Measurements from ENCODE around the gene BARD1. TPM values are rescaled to one million over a fixed set of nuclear protein-coding genes. Genes with fewer than 3 reads are reported as not detected.
A peak's percentile ranks its signal among the peaks of the same experiment; 100 is the strongest.

The BARD1 gene
- total RNA-seq (2014; rRNA removed; shearing (Covaris generic)) = 38.8 and 47.6 TPM in 2 replicates

- Histone ChIP-seq H3K9me3 (replicated peaks) (no peaks in the 10 kb centered on the region), H3K27me3 (no peaks in the 10 kb centered on the region), H3K4me1 (peaks cover 7% of the 10 kb centered on the region), H3K27ac (peak within 1 kb of the TSS; percentile 95), H3K4me3 (peak within 1 kb of the TSS; percentile 86), H3K36me3 (0 out of 2 replicates have a peak, but pooled peaks cover 4% of the 10 kb centered on the region)
- peak; percentile 63 to 73 for DNase-seq
Measured at GRCh38 chr2:214808981-214809750, at the start of gene BARD1. Gene BARD1 (minus strand): TSS chr2:214809683. CDS start chr2:214809569, 114 bp downstream.

- no peaks in the 10 kb centered on the region for H3K4me1 ChIP-seq
- no peaks in the 10 kb centered on the region for H3K36me3 ChIP-seq
- H3K9me3 ChIP-seq (replicated peaks) = no peaks in the 10 kb centered on the region
- no peak overlapping the region for H3K4me3 ChIP-seq
- DNase-seq = no peak
- no peaks in the 10 kb centered on the region for H3K27me3 ChIP-seq
- H3K27ac ChIP-seq = no peak overlapping the region
Measured at GRCh38 chr2:214856137-214856536, 46.7 kb upstream of the BARD1 start.

GRCh38 chr2:214853906-214854305 is 44.4 kb upstream of the BARD1 start:
- no peaks in the 10 kb centered on the region for H3K4me1 ChIP-seq
- no peak overlapping the region for H3K27ac ChIP-seq
- H3K36me3 ChIP-seq = no peaks in the 10 kb centered on the region
- no peaks in the 10 kb centered on the region for H3K27me3 ChIP-seq
- DNase-seq = no peak
- no peak overlapping the region for H3K4me3 ChIP-seq
- no peaks in the 10 kb centered on the region for H3K9me3 ChIP-seq (replicated peaks)

- no peaks in the 10 kb centered on the region for H3K4me1 ChIP-seq
- no peak overlapping the region for H3K27ac ChIP-seq
- H3K36me3 ChIP-seq = no peaks in the 10 kb centered on the region
- no peak for DNase-seq
- no peaks in the 10 kb centered on the region for H3K27me3 ChIP-seq
- no peaks in the 10 kb centered on the region for H3K9me3 ChIP-seq (replicated peaks)
- no peak overlapping the region for H3K4me3 ChIP-seq
Measured at GRCh38 chr2:214843823-214844222, 34.3 kb upstream of the BARD1 start.

- H3K4me3 ChIP-seq = no peak overlapping the region
- DNase-seq = no peak
- no peaks in the 10 kb centered on the region for H3K4me1 ChIP-seq
- H3K27me3 ChIP-seq = no peaks in the 10 kb centered on the region
- no peaks in the 10 kb centered on the region for H3K36me3 ChIP-seq
- no peaks in the 10 kb centered on the region for H3K9me3 ChIP-seq (replicated peaks)
- H3K27ac ChIP-seq = no peak overlapping the region
Measured at GRCh38 chr2:214839464-214839863, 30.0 kb upstream of the BARD1 start.

- no peak overlapping the region for H3K27ac ChIP-seq
- no peaks in the 10 kb centered on the region for H3K4me1 ChIP-seq
- no peaks in the 10 kb centered on the region for H3K27me3 ChIP-seq
- no peaks in the 10 kb centered on the region for H3K36me3 ChIP-seq
- no peak overlapping the region for H3K4me3 ChIP-seq
- H3K9me3 ChIP-seq (replicated peaks) = no peaks in the 10 kb centered on the region
- DNase-seq = no peak
Measured at GRCh38 chr2:214837466-214837865, 28.0 kb upstream of the BARD1 start.

- H3K4me1 ChIP-seq = no peaks in the 10 kb centered on the region
- no peak overlapping the region for H3K27ac ChIP-seq
- no peak overlapping the region for H3K4me3 ChIP-seq
- no peaks in the 10 kb centered on the region for H3K36me3 ChIP-seq
- no peaks in the 10 kb centered on the region for H3K9me3 ChIP-seq (replicated peaks)
- no peaks in the 10 kb centered on the region for H3K27me3 ChIP-seq
- DNase-seq = no peak
Measured at GRCh38 chr2:214836568-214836967, 27.1 kb upstream of the BARD1 start.

- Histone ChIP-seq H3K27ac (no peak overlapping the region), H3K4me3 (no peak overlapping the region), H3K9me3 (replicated peaks) (no peaks in the 10 kb centered on the region), H3K4me1 (no peaks in the 10 kb centered on the region), H3K27me3 (no peaks in the 10 kb centered on the region), H3K36me3 (no peaks in the 10 kb centered on the region)
- DNase-seq = peak in 1 of 2 experiments; percentile 13
Measured at GRCh38 chr2:214830794-214831346, 21.4 kb upstream of the BARD1 start.

- no peak overlapping the region for H3K27ac ChIP-seq
- H3K36me3 ChIP-seq = no peaks in the 10 kb centered on the region
- H3K9me3 ChIP-seq (replicated peaks) = no peaks in the 10 kb centered on the region
- no peaks in the 10 kb centered on the region for H3K27me3 ChIP-seq
- DNase-seq = no peak
- no peak overlapping the region for H3K4me3 ChIP-seq
- H3K4me1 ChIP-seq = no peaks in the 10 kb centered on the region
Measured at GRCh38 chr2:214816008-214816533, 6.6 kb upstream of the BARD1 start.

- H3K36me3 ChIP-seq = no peaks in the 10 kb centered on the region
- no peak overlapping the region; the same call in 1 of the 2 replicates for H3K27ac ChIP-seq
- H3K4me1 ChIP-seq = peaks cover 7% of the 10 kb centered on the region
- no peaks in the 10 kb centered on the region for H3K9me3 ChIP-seq (replicated peaks)
- H3K4me3 ChIP-seq = peak overlapping the region; percentile 59
- no peaks in the 10 kb centered on the region for H3K27me3 ChIP-seq
- DNase-seq = peak in 1 of 2 experiments; percentile 10
Measured at GRCh38 chr2:214810671-214811070, 1.2 kb upstream of the BARD1 start.

- Histone ChIP-seq H3K9me3 (replicated peaks) (no peaks in the 10 kb centered on the region), H3K4me3 (peak overlapping the region; percentile 86), H3K27me3 (no peaks in the 10 kb centered on the region), H3K4me1 (peaks cover 7% of the 10 kb centered on the region), H3K27ac (peak overlapping the region; percentile 95), H3K36me3 (no peaks in the 10 kb centered on the region)
- DNase-seq = peak; percentile 97 to 99
Measured at GRCh38 chr2:214809751-214810564, 475 bp upstream of the BARD1 start.

GRCh38 chr2:214807653-214808052 is 1.8 kb downstream of the BARD1 start:
- peak overlapping the region; percentile 95 for H3K27ac ChIP-seq
- peaks cover 4% of the 10 kb centered on the region; the same call in 1 of the 2 replicates for H3K36me3 ChIP-seq
- no peaks in the 10 kb centered on the region for H3K9me3 ChIP-seq (replicated peaks)
- H3K4me1 ChIP-seq = peaks cover 7% of the 10 kb centered on the region
- DNase-seq = peak in 1 of 2 experiments; percentile 6
- H3K4me3 ChIP-seq = peak overlapping the region; percentile 86
- no peaks in the 10 kb centered on the region for H3K27me3 ChIP-seq

GRCh38 chr2:214801768-214802397 is 7.6 kb downstream of the BARD1 start:
- no peaks in the 10 kb centered on the region for H3K27me3 ChIP-seq
- H3K36me3 ChIP-seq = peaks cover 8% of the 10 kb centered on the region
- no peaks in the 10 kb centered on the region for H3K9me3 ChIP-seq (replicated peaks)
- peaks cover 7% of the 10 kb centered on the region for H3K4me1 ChIP-seq
- H3K4me3 ChIP-seq = no peak overlapping the region
- no peak for DNase-seq
- no peak overlapping the region for H3K27ac ChIP-seq

GRCh38 chr2:214801068-214801467 is 8.4 kb downstream of the BARD1 start:
- Histone ChIP-seq H3K27ac (no peak overlapping the region), H3K4me1 (peaks cover 3% of the 10 kb centered on the region), H3K27me3 (no peaks in the 10 kb centered on the region), H3K36me3 (peaks cover 9% of the 10 kb centered on the region), H3K4me3 (no peak overlapping the region), H3K9me3 (replicated peaks) (no peaks in the 10 kb centered on the region)
- no peak for DNase-seq
